GM13976 (cell line): Measurements from ENCODE around the gene SLC2A8.
A peak's percentile ranks its signal among the peaks of the same experiment; 100 is the strongest.

ENCODE experiments used
- DNase-seq: peaks from one replicate; pipeline ENCODE4 v3.0.0; 2012; ENCODE audit warnings: low spot score
- CTCF ChIP-seq: IDR thresholded peaks from 2 replicates; pipeline ENCODE4 v1.5.1; 2012; ENCODE audit warnings: borderline replicate concordance, mild to moderate bottlenecking; ENCODE audit not compliant: insufficient read depth; ENCODE audit errors: extremely low read depth, missing control alignments, control extremely low read depth
- in situ Hi-C: fragments of 300-500 bp; cut with MboI; formaldehyde crosslinking; loops from one replicate; pipeline ENCODE4 v1.12.0; 2022; ENCODE audit warnings: low sequenced_read_pairs, mixed read lengths, inconsistent platforms; ENCODE audit not compliant: unreplicated experiment

The SLC2A8 gene

GRCh38 chr9:127392166-127392565 lies 4.8 kb upstream of the SLC2A8 start:
- TF ChIP-seq CTCF: no peak
- DNase-seq: no peak
- in situ Hi-C loops: no loop called here

- no peak for DNase-seq
- in situ Hi-C loops: no loop called here
- TF ChIP-seq CTCF: no peak
These were observed 4.0 kb upstream of the SLC2A8 start for GRCh38 chr9:127392976-127393375.

GRCh38 chr9:127393645-127394044 lies 3.3 kb upstream of the SLC2A8 start:
- DNase-seq: no peak
- in situ Hi-C loops: no loop called here
- no peak for TF ChIP-seq CTCF

GRCh38 chr9:127395497-127396252 lies 1.3 kb upstream of the SLC2A8 start:
- in situ Hi-C loops: no loop called here
- DNase-seq: no peak
- TF ChIP-seq CTCF: no peak

- DNase-seq: no peak
- in situ Hi-C loops: no loop called here
- TF ChIP-seq CTCF: no peak
These were observed 639 bp upstream of the SLC2A8 start for GRCh38 chr9:127396253-127396807.

GRCh38 chr9:127397646-127398274 lies 791 bp downstream of the SLC2A8 start:
- TF ChIP-seq CTCF: peak; percentile 40
- in situ Hi-C loops: no loop called here
- peak; percentile 57 for DNase-seq
